ENCODE results near the gene AHDC1.

DNA sequence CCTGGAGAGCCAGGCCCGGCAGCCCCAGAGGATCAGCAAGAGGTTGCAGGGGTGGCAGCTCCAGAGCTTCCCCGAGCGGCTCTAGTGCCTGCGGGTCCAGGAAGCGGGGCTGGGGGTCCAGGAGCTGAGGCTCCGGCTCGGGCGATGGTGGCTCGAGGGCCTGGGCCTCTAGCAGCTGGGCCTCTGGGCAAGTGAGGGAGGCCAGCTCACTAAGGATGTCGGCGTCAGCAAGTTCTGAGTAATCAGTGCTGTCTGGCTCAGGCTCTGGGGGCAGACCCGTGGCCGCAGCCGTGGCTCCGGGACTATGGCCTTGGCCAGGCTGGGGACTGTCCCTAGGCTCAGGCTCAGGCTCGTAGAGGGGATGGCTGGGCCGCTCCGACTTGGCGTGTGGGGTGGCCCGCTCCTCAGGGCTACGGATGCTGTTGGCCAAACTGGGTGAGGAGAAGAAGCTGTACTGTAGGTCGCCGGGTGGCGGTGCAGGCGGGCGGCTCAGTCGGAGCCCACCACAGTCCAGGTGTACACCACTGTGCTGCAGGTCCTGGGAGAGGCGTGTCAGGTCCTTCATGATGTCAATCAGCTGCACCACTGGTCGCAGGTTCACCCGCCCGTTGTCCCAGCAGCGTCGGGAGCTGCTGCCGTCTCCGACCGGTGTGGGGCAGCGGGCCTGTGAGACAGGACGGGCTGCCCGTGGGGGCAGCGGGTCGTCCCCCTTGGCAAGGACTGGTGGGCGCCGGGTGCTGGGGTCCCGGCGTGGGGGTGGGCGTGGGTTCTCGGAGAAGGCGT, 52.6 kb downstream of the AHDC1 start:
- no peak for TF ChIP-seq POLR2A (IDR thresholded peaks at IDR 0.05; ENCODE audit: low read length)
- TF ChIP-seq GATA1 (IDR thresholded peaks at IDR 0.05; ENCODE audit: low read depth, low read length): no peak

Data from erythroblast (primary cell).